Cardiac atrium fibroblast (primary cell): ENCODE results near the gene SLC25A40. TPM values are rescaled to one million over a fixed set of nuclear protein-coding genes. Genes with fewer than 3 reads are reported as not detected.

ENCODE experiments used
- total RNA-seq: library from RNA; depleted of rRNA; stranded (reverse); fragments of >200 nt; gene quantifications from 2 replicates; pipeline ENCODE4 v1.2.3, GENCODE V29; 2015

SLC25A40 gene, protein sequence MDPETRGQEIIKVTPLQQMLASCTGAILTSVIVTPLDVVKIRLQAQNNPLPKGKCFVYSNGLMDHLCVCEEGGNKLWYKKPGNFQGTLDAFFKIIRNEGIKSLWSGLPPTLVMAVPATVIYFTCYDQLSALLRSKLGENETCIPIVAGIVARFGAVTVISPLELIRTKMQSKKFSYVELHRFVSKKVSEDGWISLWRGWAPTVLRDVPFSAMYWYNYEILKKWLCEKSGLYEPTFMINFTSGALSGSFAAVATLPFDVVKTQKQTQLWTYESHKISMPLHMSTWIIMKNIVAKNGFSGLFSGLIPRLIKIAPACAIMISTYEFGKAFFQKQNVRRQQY
- total RNA-seq, result 2.3 and 9.4 TPM in 2 replicates

DNA sequence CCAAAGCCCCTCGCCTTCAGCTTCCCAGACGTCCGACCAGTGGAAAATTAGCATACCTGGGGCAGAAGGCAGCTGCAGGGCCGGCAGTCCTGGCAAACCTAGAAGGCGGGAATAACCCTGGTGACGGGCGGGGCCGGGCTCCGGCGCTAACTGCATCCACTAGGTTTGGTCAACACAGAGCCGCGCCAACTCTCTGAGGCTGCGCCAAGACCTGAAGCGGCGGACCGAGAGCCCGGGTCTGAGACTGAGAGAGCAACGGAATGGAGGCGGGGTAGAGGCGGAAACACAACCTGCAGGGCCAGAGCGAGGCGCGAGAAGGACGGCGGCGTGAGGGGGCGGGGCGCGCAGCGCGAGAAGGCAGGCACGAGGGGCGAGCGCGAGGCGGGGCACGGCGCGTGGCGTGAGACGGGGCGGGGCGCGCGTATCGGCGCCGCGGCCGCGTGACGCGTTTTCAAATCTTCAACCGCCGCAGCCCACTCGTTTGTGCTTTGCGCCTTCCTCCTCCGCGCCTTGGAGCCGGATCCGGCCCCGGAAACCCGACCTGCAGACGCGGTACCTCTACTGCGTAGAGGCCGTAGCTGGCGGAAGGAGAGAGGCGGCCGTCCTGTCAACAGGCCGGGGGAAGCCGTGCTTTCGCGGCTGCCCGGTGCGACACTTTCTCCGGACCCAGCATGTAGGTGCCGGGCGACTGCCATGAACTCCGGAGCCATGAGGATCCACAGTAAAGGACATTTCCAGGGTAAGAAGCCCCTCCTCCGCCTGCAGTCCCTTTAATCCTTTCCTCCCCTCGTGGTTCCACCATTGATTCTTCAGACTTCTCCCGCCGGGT lies at the start of gene SLC25A40, which contains the start of gene DBF4:
Gene SLC25A40, minus strand, starts transcription at position 321 of the 829 bp plus-strand sequence. CDS start 17,633 bp downstream, outside the sequence.
Gene DBF4, plus strand, starts transcription at position 454 of the 829 bp plus-strand sequence. Its CDS starts 240 bp downstream, at position 694.

Other genes starting within 250 kb of the SLC25A40 start
- gene RUNDC3B, start 248.0 kb downstream of the SLC25A40 start, total RNA-seq, result not detected in 2 replicates
- 7.5 and 11.0 TPM in 2 replicates for gene DBF4, start 133 bp upstream of the SLC25A40 start, total RNA-seq
- 0.16 and 0.54 TPM in 2 replicates for gene ADAM22, start 57.9 kb upstream of the SLC25A40 start, total RNA-seq